Neural cell (in vitro differentiated cells): Measurements from ENCODE around the gene TEX9. TPM values are rescaled to one million over a fixed set of nuclear protein-coding genes. Genes with fewer than 3 reads are reported as not detected.

Experiments
- H2AFZ ChIP-seq: fragments of 200-600, 300-800 bp; sonication (generic), shearing (Covaris generic); 2 replicates; pipeline ENCODE4 v1.6.0; 2014; ENCODE audit warnings: low read depth, mild to moderate bottlenecking, antibody characterized with exemption, low read length, moderate library complexity
- H3F3A ChIP-seq: fragments of 200-600 bp; shearing (Covaris generic); 2 replicates; pipeline ENCODE4 v1.6.1; 2016; ENCODE audit warnings: mild to moderate bottlenecking, moderate library complexity, mixed read lengths, antibody characterized with exemption, low read length; ENCODE audit not compliant: insufficient read depth, poor library complexity, severe bottlenecking
- H3K27ac ChIP-seq: fragments of 200-600, 300-800 bp; sonication (generic), shearing (Covaris generic); 2 replicates; pipeline ENCODE4 v1.5.1; 2014; ENCODE audit warnings: mild to moderate bottlenecking, low read length, moderate library complexity
- H3K27me3 ChIP-seq: fragments of 300-800, 200-600 bp; sonication (generic), shearing (Covaris generic); 2 replicates; pipeline ENCODE4 v1.6.0; 2014; ENCODE audit warnings: mild to moderate bottlenecking, low read depth, low read length, moderate library complexity; ENCODE audit not compliant: insufficient read depth
- H3K36me3 ChIP-seq: fragments of 300-800, 200-600 bp; sonication (generic), shearing (Covaris generic); 2 replicates; pipeline ENCODE4 v1.5.1; 2014; ENCODE audit warnings: mild to moderate bottlenecking, antibody characterized with exemption, low read length, moderate library complexity; ENCODE audit not compliant: insufficient read depth
- H3K4me2 ChIP-seq: fragments of 300-800, 200-600 bp; sonication (generic), shearing (Covaris generic); 2 replicates; pipeline ENCODE4 v1.6.0; 2014; ENCODE audit warnings: mild to moderate bottlenecking, low read length
- H3K4me3 ChIP-seq: fragments of 300-800, 200-600 bp; sonication (generic), shearing (Covaris generic); 2 replicates; pipeline ENCODE4 v1.5.1; 2014; ENCODE audit warnings: mild to moderate bottlenecking, low read length, moderate library complexity
- H3K79me2 ChIP-seq: fragments of 200-600 bp; shearing (Covaris generic); replicated peaks from 2 replicates; pipeline ENCODE4 v1.6.0; 2014; ENCODE audit warnings: mild to moderate bottlenecking, low read length, moderate library complexity; ENCODE audit not compliant: insufficient read depth
- H3K9ac ChIP-seq: fragments of 300-800, 200-600 bp; sonication (generic), shearing (Covaris generic); 2 replicates; pipeline ENCODE4 v1.6.1; 2016; ENCODE audit warnings: mild to moderate bottlenecking, low read length, mixed read lengths
- H3K9me2 ChIP-seq: fragments of 200-600 bp; shearing (Covaris generic); 2 replicates; pipeline ENCODE4 v1.6.1; 2016; ENCODE audit warnings: mild to moderate bottlenecking, low read length, mixed read lengths; ENCODE audit not compliant: insufficient read depth
- H3K9me3 ChIP-seq: fragments of 200-600, 300-800 bp; sonication (generic), shearing (Covaris generic); 2 replicates; pipeline ENCODE4 v1.6.1; 2016; ENCODE audit warnings: mild to moderate bottlenecking, mixed run types, low read length, moderate library complexity, mixed read lengths
- H4K20me1 ChIP-seq: fragments of 200-600 bp; shearing (Covaris generic); 2 replicates; pipeline ENCODE4 v1.6.1; 2016; ENCODE audit warnings: mild to moderate bottlenecking, mixed run types; ENCODE audit not compliant: insufficient read depth
- CTCF ChIP-seq: fragments of 450-650 bp; IDR thresholded peaks from 2 replicates; pipeline ENCODE4 v1.5.1; 2014; ENCODE audit warnings: antibody characterized with exemption, mild to moderate bottlenecking, moderate library complexity; ENCODE audit not compliant: poor library complexity, severe bottlenecking
- EP300 ChIP-seq: fragments of 450-650 bp; conservative IDR thresholded peaks from 2 replicates; pipeline ENCODE4 v1.6.1; 2014; ENCODE audit warnings: antibody characterized with exemption, mild to moderate bottlenecking, moderate library complexity; ENCODE audit not compliant: poor library complexity, severe bottlenecking
- EZH2 ChIP-seq: fragments of 200-600, 300-800 bp; shearing (Covaris generic), sonication (generic); IDR thresholded peaks from 2 replicates; pipeline ENCODE4 v1.6.1; 2014; ENCODE audit warnings: antibody characterized with exemption, low read length, borderline replicate concordance, mild to moderate bottlenecking; ENCODE audit not compliant: insufficient read depth, poor library complexity, severe bottlenecking
- MXI1 ChIP-seq: fragments of 450-650 bp; conservative IDR thresholded peaks from 2 replicates; pipeline ENCODE4 v1.6.1; 2014; ENCODE audit warnings: antibody characterized with exemption, mild to moderate bottlenecking; ENCODE audit not compliant: poor library complexity, severe bottlenecking
- POLR2AphosphoS5 ChIP-seq: IDR thresholded peaks from 2 replicates; pipeline ENCODE4 v1.6.1; 2012
- RAD21 ChIP-seq: fragments of 450-650 bp; conservative IDR thresholded peaks from 2 replicates; pipeline ENCODE4 v1.6.1; 2014; ENCODE audit warnings: antibody characterized with exemption, mild to moderate bottlenecking, moderate library complexity
- REST ChIP-seq: IDR thresholded peaks from 2 replicates; pipeline ENCODE4 v1.6.1; 2012; ENCODE audit warnings: borderline replicate concordance
- SMC3 ChIP-seq: fragments of 450-650 bp; conservative IDR thresholded peaks from 2 replicates; pipeline ENCODE4 v1.6.1; 2014; ENCODE audit warnings: antibody characterized with exemption, mild to moderate bottlenecking, moderate library complexity; ENCODE audit not compliant: poor library complexity
- TAF1 ChIP-seq: IDR thresholded peaks from 2 replicates; pipeline ENCODE4 v1.6.1; 2012; ENCODE audit warnings: low read depth
- polyA plus RNA-seq: library from polyadenylated mRNA; depleted of rRNA; stranded (reverse); fragments of >200 nt; gene quantifications from 2 replicates; pipeline ENCODE4 v1.2.3, GENCODE V29; 2014

TEX9 gene
- polyA plus RNA-seq, 1 donor from 2014 or later = 23.6 TPM

DNA sequence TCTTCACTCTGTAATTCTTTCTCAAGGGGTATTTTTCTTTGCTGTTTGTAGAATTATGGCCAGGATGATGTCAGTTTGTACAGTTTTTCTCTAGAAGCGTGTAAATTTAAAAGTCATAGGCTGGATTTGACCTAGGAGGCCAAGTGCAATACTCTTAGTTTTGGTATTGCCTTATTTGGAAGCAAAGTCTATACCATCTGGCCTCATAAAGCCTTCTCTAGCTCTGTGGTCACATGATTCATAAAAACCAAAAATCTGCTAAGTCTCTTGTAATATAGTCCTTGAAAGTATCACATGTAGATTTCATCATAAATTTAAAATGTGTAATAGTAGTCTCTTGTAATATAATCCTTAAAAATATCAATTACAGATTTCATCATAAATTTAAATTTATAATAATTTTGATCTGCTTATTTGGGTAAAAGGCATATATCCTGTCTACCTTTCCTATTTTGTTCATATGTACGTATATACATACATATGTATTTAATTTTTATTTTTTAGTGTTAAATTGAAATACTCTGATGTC lies 25.6 kb downstream of the TEX9 start:
- Histone ChIP-seq H3K27ac (no peak overlapping the region), H3K4me2 (no peak overlapping the region), H4K20me1 (no peaks in the 10 kb centered on the region), H3K79me2 (no peaks in the 10 kb centered on the region), H3K9me3 (no peaks in the 10 kb centered on the region), H3K9ac (no peak overlapping the region), H3K27me3 (no peaks in the 10 kb centered on the region), H2AFZ (no peak overlapping the region), H3K4me3 (no peak overlapping the region), H3K9me2 (no peaks in the 10 kb centered on the region), H3F3A (no peaks in the 10 kb centered on the region), H3K36me3 (peaks cover 7% of the 10 kb centered on the region)
- no peak for TF ChIP-seq CTCF
- TF ChIP-seq POLR2AphosphoS5 = no peak
- no peak for TF ChIP-seq MXI1

DNA sequence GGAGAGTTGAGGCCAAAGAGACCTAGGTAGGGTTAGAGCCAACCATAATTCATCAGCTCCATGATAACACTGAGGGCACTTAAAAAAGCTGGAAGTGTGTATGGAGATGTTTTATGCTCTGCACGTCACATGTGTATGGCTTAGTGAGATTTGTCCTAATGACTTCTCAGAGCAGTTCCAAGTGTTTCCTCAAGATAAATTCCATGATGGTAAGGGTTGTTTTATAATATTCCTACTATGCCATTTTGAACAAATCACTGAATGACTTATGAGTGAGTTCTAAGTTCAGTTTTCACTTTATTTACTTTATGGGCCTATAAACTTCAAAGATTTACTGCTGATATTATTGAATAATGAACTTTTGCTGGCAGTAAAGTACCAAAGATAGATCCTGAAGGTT lies 28.1 kb downstream of the TEX9 start:
- no peak overlapping the region for H3K4me3 ChIP-seq
- no peak overlapping the region for H3K4me2 ChIP-seq
- no peaks in the 10 kb centered on the region for H3K9me3 ChIP-seq
- H3K9me2 ChIP-seq = no peaks in the 10 kb centered on the region
- TF ChIP-seq SMC3 (no peak), CTCF (no peak), RAD21 (no peak), TAF1 (no peak), POLR2AphosphoS5 (no peak), EZH2 (no peak)
- H3K27ac ChIP-seq = no peak overlapping the region
- no peak overlapping the region for H2AFZ ChIP-seq
- H3K27me3 ChIP-seq = no peaks in the 10 kb centered on the region
- H3K9ac ChIP-seq = no peak overlapping the region
- peaks cover 7% of the 10 kb centered on the region for H3K36me3 ChIP-seq
- no peaks in the 10 kb centered on the region for H4K20me1 ChIP-seq
- no peaks in the 10 kb centered on the region for H3F3A ChIP-seq
- no peaks in the 10 kb centered on the region for H3K79me2 ChIP-seq

DNA sequence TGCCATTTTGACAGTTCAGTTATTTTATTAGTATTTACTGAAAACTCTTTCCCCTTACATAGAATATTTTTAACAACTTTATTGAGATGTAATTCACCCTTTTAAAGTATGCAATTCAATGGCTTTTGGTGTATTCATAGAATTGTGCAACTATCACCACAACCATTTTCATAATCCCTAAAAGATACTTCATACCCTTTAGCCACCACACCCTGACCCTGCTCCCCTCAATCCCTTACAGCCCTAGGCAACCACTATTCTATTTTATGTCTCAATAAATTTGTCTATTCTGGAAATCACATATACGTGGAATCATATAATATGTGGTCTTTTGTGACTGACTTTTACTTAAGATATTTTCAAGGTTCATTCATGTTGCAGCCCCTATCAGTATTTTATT lies 29.7 kb downstream of the TEX9 start:
- Histone ChIP-seq H3K36me3 (peaks cover 7% of the 10 kb centered on the region), H3K4me2 (no peak overlapping the region), H4K20me1 (no peaks in the 10 kb centered on the region), H2AFZ (no peak overlapping the region), H3F3A (no peaks in the 10 kb centered on the region), H3K27ac (no peak overlapping the region), H3K79me2 (no peaks in the 10 kb centered on the region), H3K27me3 (no peaks in the 10 kb centered on the region), H3K9ac (no peak overlapping the region), H3K9me3 (no peaks in the 10 kb centered on the region), H3K9me2 (no peaks in the 10 kb centered on the region), H3K4me3 (no peak overlapping the region)
- TF ChIP-seq REST (no peak), CTCF (no peak), EP300 (no peak), EZH2 (no peak), MXI1 (no peak), RAD21 (no peak), TAF1 (no peak), SMC3 (no peak), POLR2AphosphoS5 (no peak)
